ENCODE measurements around the gene DTX1.
A peak's percentile ranks its signal among the peaks of the same experiment; 100 is the strongest.

DTX1 gene

DNA sequence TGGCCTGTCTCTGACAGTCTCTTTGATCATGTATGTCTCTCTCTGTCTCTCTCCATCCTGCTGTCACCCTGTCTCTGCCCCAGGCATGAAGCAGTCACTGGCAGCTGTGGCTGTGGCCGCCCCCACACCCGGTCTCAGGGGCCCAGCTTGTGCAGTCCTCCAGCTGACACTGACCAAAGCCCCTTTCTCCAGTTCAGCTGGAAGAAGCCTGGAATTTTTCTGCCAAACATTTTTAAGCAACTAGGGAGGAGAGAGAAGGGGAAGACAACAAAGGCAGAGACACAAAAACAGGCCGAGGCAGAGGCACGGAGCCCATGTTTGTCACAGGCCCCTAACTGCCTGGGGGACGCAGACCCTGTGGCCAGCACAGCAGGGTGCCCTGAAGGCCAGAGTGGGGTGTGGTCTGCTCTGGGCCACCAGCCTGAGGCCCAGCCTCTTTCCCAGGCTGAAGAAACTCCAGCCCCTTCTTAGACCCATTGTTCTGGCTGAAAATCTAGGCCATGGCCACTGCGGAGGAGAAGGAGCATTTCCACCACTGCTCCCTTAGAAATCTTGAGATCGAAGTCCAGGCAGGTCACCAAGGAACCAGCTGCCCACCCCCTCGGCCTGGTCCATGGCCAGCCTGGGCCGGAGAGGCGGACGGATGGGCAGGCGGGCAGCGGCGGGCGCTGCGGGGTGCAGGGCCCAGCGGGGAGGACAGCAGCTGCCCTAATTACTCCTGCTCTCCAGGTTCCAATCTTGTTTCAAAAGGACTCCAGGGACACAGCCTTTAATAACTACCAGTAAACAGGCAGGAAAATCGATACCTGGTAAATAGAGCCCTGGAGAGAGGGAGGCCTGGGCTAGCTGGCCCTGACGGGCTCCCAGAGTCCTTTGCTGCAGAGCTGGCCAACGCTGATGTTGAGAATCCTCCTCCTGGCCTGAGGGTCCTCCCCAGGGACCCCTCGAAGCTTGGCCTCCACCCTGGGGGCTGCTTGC, 14.9 kb downstream of the DTX1 start:
- DNase-seq (ENCODE audit: low spot score) = no peak

- no peak for DNase-seq (ENCODE audit: low spot score)
These were observed 15.6 kb downstream of the DTX1 start for GRCh38 chr12:113072136-113072535.

DNA sequence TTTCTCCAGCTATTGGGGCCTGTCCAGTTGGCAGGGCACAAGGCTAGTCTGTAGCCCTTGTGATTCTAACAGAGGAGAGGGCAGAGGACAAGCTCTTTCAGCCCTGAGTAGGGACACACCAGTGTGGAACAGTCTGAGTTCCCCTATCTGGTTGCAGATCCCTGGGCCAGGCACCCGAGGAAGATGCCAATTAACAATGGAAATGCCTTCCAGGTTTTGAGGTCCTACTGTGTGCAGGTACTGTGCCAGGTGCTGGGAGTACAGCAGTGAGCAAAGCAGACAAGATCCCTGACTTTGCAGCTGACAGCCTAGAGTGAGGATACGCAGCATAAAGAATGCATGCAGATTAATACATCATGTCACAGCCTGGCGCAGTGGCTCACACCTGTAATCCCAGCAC, 17.1 kb downstream of the DTX1 start:
- no peak for DNase-seq (ENCODE audit: low spot score)

- no peak for DNase-seq (ENCODE audit: low spot score)
These were observed 18.7 kb downstream of the DTX1 start for GRCh38 chr12:113075137-113075683.

DNA sequence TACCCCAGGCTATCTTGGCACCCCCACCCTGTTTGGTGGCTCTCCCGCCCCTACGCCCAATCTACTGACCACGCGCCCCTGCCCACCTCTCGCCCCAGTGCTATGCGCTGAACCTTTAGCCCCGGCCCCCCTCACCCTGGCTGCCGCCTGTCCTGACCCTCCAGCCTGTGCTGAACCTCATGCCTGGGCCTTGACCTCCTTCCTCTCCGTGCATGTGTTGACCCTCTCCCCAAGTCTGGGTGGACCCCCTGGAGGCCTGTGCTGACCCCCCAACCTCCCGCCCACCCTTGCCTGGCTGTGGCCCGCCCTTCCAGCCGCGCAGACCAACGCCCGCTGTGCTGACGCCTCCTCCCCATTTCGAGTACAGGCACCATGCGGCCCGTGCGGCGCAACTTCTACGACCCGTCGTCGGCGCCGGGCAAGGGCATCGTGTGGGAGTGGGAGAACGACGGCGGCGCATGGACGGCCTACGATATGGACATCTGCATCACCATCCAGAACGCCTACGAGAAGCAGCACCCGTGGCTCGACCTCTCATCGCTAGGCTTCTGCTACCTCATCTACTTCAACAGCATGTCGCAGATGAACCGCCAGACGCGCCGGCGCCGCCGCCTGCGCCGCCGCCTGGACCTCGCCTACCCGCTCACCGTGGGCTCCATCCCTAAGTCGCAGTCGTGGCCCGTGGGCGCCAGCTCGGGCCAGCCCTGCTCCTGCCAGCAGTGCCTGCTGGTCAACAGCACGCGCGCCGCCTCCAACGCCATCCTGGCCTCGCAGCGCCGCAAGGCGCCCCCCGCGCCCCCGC, 20.7 kb downstream of the DTX1 start:
- DNase-seq (ENCODE audit: low spot score) = no peak

DNA sequence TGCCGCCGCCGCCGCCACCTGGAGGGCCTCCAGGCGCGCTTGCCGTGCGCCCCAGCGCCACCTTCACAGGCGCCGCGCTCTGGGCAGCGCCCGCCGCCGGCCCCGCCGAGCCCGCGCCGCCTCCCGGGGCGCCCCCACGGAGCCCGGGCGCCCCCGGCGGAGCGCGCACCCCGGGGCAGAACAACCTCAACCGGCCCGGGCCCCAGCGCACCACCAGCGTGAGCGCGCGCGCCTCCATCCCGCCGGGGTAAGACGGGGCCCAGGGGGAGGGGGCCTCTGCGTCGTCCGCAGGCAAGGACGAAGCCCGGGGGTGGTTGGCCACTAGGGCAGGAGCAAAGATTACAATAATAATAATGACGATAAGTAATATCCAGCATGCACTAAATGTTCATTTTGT, 21.3 kb downstream of the DTX1 start:
- no peak for DNase-seq (ENCODE audit: low spot score)

DNA sequence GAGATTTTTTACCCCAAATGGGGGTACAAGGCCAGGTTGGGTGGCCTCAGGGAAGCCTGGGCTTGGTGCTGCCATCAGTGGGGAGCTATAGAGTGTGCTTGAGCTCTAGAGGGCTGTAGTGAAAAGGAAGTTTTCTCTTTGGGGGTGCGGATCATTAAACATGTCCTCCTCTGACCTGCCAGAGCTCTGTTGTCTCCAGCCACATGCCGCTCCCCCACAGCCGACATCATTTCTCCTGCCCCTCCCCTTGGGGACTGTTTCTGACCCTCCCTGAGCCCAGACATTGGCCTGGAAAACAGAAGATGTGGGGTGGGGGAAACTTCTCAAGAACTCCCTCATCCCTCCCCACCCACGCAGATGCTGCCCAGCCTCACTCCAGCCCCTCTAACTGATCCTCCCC, 25.3 kb downstream of the DTX1 start:
- no peak for DNase-seq (ENCODE audit: low spot score)

GRCh38 chr12:113082486-113083148, 26.1 kb downstream of the DTX1 start:
- no peak for DNase-seq (ENCODE audit: low spot score)

- no peak for DNase-seq (ENCODE audit: low spot score)
These were observed 27.4 kb downstream of the DTX1 start for GRCh38 chr12:113083863-113084435.

DNA sequence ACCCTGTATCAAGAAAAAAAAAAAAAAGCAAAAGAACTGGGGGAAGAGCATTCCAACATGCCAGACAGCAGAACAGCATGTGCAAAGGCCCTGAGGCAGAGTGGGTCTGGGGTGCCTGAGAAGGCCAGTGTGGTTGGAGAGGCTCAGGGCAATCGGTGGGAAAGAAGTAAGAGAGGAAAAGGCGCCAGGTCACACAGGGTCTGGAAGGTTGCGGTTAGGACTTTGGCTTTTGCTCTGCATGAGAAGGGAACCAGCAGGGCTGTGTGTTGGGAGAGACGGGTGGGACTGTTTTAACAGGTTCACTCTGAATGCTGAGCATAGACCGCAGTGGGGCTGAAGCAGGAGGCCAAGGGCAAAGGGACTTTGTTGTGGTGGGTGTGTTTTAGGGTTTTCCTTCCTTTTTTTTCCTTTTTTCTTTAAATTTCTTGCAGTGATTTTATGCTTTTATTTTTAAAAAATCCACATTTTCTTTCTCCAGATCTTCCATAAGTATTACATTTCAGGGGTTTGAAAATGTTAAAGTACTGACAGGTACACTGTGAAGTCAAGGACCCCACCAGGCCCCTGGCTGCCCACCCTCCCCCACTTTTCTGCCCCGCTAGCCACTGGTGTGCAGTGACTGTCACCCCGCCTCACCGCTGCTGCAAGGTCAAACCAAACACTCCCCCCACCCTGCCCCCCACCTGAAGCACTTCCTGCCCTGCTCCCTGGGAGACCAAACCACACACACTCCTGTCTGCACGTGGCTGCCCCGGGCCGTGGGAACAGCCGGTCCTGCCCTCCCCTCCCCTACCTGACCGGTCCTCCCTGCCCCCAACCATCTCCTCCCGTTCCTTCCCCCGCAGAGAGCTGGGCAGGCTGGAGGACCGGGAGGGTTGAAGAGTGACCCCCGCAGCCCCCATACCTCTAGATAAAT, 30.0 kb downstream of the DTX1 start:
- DNase-seq (ENCODE audit: low spot score) = no peak

DNA sequence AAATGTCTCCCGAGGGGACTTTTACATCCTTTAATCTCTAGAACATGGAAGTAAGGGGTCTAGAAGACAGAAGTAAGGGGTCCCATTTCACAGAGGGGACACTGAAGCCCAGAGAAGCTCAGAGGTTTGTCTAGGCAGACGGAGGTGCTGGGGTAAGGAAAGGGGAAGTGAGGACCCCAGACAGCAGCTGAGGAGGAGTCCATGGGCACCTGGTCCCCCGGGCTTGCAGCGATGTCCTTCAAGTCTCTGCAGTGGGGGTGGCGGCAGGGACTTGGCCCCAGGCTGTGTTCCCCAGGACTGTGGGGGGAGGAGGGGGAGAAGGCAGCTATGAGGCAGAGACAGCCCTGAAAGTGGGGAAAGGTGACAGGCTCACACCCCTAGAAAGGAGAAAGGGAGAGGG, 30.7 kb downstream of the DTX1 start:
- DNase-seq (ENCODE audit: low spot score) = no peak

GRCh38 chr12:113088037-113088436, 31.5 kb downstream of the DTX1 start:
- DNase-seq (ENCODE audit: low spot score) = no peak

GRCh38 chr12:113088971-113089756, 32.6 kb downstream of the DTX1 start:
- DNase-seq (ENCODE audit: low spot score) = peak; percentile 44

- DNase-seq (ENCODE audit: low spot score) = no peak
These were observed 33.3 kb downstream of the DTX1 start for GRCh38 chr12:113089839-113090238.

GRCh38 chr12:113090740-113091139, 34.2 kb downstream of the DTX1 start:
- DNase-seq (ENCODE audit: low spot score) = no peak

DNA sequence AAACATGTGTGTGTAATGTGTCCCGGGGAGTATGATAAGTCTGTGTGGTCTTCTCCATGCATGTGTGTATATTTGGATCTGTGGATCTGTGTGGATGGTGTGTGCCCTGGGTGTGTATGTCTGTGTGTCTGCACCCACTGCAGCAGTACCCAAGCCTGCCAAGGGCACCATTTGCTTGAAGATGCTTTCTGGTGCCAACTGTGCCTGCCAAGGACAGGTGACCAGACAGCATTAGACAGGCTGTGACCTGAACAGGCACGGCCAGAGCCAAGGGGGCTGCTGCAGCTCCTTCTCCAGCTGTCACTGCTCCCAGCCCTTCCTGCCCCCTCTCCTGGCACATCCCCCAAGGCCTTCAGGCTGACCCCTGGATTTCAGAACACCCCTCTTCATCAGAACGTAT, 35.0 kb downstream of the DTX1 start:
- DNase-seq (ENCODE audit: low spot score) = no peak

DNA sequence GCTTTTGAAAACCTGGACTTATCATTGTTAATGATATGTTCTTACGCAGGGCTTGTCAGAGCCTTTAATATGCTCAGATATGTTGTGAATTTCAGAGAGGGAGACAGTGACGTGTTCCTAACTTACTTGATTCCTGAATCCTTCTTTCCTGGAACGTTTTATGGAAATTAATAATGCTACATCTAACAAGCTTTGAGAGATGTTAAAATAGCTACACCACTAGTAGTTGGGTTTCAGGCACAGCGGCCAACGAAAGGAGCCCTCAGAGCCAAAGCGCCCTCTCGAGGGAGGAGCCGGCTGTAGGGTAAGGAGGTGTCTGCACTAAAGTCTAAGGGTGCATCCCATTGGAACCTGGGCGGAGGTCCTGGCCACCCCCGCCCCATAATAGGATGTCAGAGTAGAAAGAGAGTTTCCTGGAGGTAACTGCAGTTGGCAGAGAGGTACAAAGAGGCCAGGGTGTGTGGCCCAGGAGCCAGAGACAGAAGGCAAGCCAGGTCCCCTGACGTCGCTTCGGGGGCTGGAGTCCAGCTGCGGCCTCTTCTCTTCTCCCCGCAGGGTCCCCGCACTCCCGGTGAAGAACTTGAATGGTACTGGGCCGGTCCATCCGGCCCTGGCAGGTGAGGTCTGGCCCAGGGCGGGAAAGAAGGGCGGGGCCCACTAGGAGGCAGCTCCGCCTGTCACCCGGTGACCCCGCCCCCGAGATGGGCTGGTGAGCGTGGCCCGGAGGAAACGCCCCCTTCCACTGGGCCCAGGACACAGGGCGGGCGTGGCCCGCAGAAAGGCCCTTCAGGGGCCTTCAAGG, 36.3 kb downstream of the DTX1 start:
- no peak for DNase-seq (ENCODE audit: low spot score)

- DNase-seq (ENCODE audit: low spot score) = no peak
These were observed 37.0 kb downstream of the DTX1 start for GRCh38 chr12:113093409-113094101.

DNA sequence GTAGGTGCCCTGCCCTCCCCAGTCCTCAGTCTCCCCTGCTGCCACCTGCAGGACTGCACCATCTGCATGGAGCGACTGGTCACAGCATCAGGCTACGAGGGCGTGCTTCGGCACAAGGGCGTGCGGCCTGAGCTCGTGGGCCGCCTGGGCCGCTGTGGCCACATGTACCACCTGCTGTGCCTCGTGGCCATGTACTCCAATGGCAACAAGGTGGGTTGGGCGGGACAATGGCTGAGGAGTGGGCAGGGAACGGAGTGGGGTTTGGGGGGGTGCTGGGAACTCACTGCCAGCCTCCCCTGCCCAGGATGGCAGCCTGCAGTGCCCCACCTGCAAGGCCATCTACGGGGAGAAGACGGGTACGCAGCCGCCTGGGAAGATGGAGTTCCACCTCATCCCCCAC, 38.2 kb downstream of the DTX1 start:
- no peak for DNase-seq (ENCODE audit: low spot score)
